ENCODE data around the gene RAI1. TPM values are rescaled to one million over a fixed set of nuclear protein-coding genes. Genes with fewer than 3 reads are reported as not detected.
A peak's percentile ranks its signal among the peaks of the same experiment; 100 is the strongest.

The RAI1 gene
- total and polyA plus RNA-seq, 7 donors: 1.8 to 31.9 (median 9.3) TPM

DNA sequence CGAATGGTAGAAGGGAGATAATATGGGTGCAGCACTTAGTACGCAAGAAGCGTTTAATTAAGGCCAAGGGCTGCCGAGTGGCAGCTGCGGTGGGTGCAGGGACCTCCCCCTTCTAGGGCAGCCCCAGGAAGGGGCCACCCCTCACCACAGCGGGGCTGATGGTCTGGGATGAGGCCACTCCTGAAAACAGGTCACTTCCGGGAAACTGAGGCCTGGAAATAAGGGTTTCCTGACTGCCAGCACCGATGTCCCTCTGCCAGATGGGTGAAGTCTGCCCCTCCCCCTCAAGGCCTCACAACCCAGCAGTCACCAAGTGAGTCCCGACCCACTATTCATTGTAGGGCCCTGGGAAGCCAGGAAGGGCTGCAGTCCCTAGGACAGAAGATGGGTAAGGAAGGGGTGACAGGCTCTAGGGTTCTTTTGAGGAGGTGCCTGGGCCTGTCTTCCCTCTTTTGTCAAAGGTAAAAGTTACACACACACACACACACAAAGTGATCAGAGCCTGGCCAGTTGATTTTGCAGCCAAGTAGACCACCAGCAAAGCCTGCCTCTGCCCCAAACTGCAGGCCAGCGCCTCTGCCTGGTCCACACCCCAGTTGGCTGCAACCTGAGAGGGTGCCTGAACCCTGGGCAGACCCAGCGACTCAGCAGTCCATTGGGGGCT lies 143.0 kb downstream of the RAI1 start:
- DNase-seq: no peak
- TF ChIP-seq POLR2A (IDR thresholded peaks at IDR 0.05): no peak
- TF ChIP-seq, protein P1, sequence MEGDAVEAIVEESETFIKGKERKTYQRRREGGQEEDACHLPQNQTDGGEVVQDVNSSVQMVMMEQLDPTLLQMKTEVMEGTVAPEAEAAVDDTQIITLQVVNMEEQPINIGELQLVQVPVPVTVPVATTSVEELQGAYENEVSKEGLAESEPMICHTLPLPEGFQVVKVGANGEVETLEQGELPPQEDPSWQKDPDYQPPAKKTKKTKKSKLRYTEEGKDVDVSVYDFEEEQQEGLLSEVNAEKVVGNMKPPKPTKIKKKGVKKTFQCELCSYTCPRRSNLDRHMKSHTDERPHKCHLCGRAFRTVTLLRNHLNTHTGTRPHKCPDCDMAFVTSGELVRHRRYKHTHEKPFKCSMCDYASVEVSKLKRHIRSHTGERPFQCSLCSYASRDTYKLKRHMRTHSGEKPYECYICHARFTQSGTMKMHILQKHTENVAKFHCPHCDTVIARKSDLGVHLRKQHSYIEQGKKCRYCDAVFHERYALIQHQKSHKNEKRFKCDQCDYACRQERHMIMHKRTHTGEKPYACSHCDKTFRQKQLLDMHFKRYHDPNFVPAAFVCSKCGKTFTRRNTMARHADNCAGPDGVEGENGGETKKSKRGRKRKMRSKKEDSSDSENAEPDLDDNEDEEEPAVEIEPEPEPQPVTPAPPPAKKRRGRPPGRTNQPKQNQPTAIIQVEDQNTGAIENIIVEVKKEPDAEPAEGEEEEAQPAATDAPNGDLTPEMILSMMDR (IDR thresholded peaks at IDR 0.05): no peak
- TF ChIP-seq POLR2AphosphoS5 (IDR thresholded peaks at IDR 0.05): no peak
- no peak for TF ChIP-seq EP300 (IDR thresholded peaks at IDR 0.05)
- Histone ChIP-seq H3K36me3 (peaks cover 4 to 15% (median 6%) of the 10 kb centered on the region in 4 donors), H3K27ac (peak overlapping the region; percentile 83 to 90 (median 86)), H3K9me3 (no peaks in the 10 kb centered on the region), H3K27me3 (no peaks in the 10 kb centered on the region), H3K4me3 (peak overlapping the region; percentile 19 to 55 (median 52)), H3K4me1 (peaks cover 0 to 79% (median 77%) of the 10 kb centered on the region in 4 donors)
- 13 to 24% methylated on average over 11 of the region's 11 CpGs for WGBS, 2 donors
- intact Hi-C loops (cut with DNase I): no loop called here

DNA sequence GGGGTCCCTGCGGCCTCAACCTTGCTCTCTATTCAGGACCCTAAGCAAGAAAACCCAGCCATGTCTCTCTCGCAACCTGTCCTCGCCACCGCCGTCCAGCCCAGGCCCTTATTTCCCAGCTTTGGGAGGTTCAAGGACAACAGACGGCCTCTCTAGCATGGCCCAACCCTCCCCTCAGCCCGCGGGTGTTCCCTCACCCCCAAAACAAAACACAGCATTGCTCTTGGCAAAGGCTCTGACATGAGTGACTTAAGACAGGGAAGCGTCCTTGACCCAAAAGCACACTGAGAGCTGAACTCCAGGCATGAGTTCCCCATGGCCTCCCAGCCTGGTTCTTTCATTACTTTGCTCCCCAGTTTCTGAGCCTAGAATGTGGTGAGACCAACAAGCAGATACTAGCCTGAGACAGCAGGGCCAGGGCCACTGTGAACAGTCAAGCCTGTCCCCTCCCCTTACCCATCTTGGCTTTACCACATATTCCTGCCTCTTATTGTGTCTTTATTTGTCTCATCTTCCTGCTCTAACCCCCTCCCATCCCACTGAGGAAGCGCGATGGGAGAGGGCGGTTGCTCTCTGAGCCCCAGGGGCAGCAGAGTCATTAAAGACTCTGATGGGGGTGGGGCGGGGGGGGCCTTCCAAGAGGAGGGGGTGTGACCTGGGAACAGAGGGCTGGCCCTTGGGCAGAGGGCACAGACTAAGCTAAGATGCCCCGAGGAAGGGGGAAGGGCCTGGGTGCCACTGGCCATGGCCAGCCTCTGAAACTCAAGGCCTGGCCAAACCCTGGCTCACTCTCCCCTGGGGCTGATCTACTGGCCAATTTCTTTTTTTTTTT lies 143.7 kb downstream of the RAI1 start:
- Histone ChIP-seq H3K4me3 (peak overlapping the region in 1 of 4 donors; percentile 55), H3K4me1 (peaks cover 0 to 78% (median 70%) of the 10 kb centered on the region in 4 donors), H3K27me3 (no peaks in the 10 kb centered on the region), H3K36me3 (peaks cover 0 to 7% (median under 1%) of the 10 kb centered on the region in 4 donors), H3K27ac (peak overlapping the region; percentile 83 to 90 (median 86)), H3K9me3 (no peaks in the 10 kb centered on the region)
- intact Hi-C loops (cut with DNase I): no loop called here
- DNase-seq: peak; percentile 83
- TF ChIP-seq EP300 (IDR thresholded peaks at IDR 0.05) (no peak), POLR2A (IDR thresholded peaks at IDR 0.05) (no peak), POLR2AphosphoS5 (IDR thresholded peaks at IDR 0.05) (peak; percentile 38 to 71 (median 59))
- TF ChIP-seq, protein P1 (IDR thresholded peaks at IDR 0.05): no peak
- WGBS, 2 donors: 36 to 49% methylated on average over 14 of the region's 14 CpGs

DNA sequence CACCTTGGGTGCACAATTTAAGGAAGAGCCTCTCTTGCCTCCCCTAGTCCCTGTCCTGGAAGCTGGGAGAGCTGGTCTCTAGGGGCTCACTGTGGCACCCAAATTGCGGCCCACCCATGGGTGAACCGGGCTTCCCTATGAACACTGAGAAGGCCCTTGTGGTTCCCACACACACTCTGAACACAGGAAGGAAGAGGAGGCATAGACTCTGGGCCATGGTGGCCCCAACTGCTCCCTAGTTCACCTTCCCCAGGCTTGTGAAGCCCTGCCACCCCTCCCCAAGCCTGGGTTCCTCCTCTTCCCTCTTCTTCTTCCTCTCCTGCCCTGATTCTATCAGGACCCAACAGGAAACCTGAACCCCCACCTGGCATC lies 145.1 kb downstream of the RAI1 start:
- Histone ChIP-seq H3K9me3 (no peaks in the 10 kb centered on the region), H3K36me3 (no peaks in the 10 kb centered on the region), H3K27ac (peak overlapping the region in 3 of 4 donors; percentile 83 to 90 (median 88)), H3K4me1 (peaks cover 0 to 78% (median 67%) of the 10 kb centered on the region in 4 donors), H3K27me3 (no peaks in the 10 kb centered on the region), H3K4me3 (no peak overlapping the region)
- no peak for DNase-seq
- intact Hi-C loops (cut with DNase I): no loop called here
- WGBS, 2 donors: 50 to 74% methylated on average over 2 of the region's 2 CpGs
- TF ChIP-seq, protein P1 (IDR thresholded peaks at IDR 0.05): no peak
- TF ChIP-seq EP300 (IDR thresholded peaks at IDR 0.05): no peak
- no peak for TF ChIP-seq POLR2A (IDR thresholded peaks at IDR 0.05)
- no peak for TF ChIP-seq POLR2AphosphoS5 (IDR thresholded peaks at IDR 0.05)

DNA sequence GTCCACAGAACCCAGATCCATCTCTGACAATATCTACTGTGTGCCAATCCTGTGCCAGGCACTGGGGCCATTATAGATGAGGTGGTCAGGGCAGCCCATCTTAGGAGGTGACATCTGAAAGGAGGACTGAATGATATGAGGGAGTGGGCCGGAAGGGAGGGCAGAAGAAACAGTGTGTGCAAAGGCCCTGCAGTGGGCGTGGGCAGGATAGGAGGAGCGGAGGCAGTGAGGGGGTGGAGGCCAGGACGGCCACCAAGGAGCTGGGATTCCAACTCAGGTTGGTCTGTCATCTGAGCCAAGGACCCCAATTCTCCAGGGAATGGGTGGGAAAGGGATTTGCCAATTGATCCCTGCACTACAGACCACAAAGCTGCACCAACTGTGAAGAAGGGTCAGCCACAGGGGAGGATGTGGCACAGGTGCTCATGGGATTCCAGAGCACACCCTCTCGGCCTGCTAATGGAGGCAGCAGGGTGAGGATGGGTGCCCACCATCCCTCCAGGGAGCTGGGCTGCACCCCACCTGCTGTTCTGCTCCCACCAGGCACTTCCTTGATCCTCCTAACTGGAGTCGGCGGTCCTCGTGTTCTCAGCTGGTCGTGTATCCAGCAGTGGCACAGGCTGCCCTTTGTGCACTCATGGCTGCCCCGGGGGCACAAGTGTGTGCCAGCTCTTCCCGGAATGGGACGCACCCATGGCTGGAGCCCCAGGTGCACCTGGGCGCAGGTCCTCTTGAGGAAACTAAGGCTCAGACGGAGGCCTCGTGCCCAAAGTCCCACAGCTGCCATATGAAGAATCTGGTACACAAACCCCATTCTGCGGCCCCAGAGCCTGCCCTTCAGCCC lies 145.9 kb downstream of the RAI1 start:
- H3K4me3 ChIP-seq: no peak overlapping the region
- no peaks in the 10 kb centered on the region for H3K27me3 ChIP-seq
- DNase-seq: no peak
- intact Hi-C loops (cut with DNase I): no loop called here
- 83 to 89% methylated on average over 16 of the region's 16 CpGs for WGBS, 2 donors
- no peaks in the 10 kb centered on the region for H3K36me3 ChIP-seq
- TF ChIP-seq, protein P1 (IDR thresholded peaks at IDR 0.05): no peak
- TF ChIP-seq POLR2A (IDR thresholded peaks at IDR 0.05): no peak
- no peak for TF ChIP-seq POLR2AphosphoS5 (IDR thresholded peaks at IDR 0.05)
- TF ChIP-seq EP300 (IDR thresholded peaks at IDR 0.05): no peak
- no peaks in the 10 kb centered on the region for H3K9me3 ChIP-seq
- H3K27ac ChIP-seq: peak overlapping the region in 3 of 4 donors; percentile 83 to 90 (median 88)
- H3K4me1 ChIP-seq: peaks cover 0 to 78% (median 67%) of the 10 kb centered on the region in 4 donors

All from sigmoid colon (tissue), 7 donors.